ENCODE results near the gene CRACDL.

- TF ChIP-seq CTCF (IDR thresholded peaks at IDR 0.05) (no peak), POLR2A (IDR thresholded peaks at IDR 0.05) (no peak)
Observed at GRCh38 chr2:98924038-98924830, 11.8 kb downstream of the CRACDL start.
